HG03066 (cell line): ENCODE measurements around the gene NTM.

Experiments used
- ATAC-seq: cut with Tn5 transposase; IDR thresholded peaks from one replicate; pipeline ENCODE4 v1.9.1; 2021; ENCODE audit warnings: low read depth; ENCODE audit not compliant: unreplicated experiment

NTM gene

DNA sequence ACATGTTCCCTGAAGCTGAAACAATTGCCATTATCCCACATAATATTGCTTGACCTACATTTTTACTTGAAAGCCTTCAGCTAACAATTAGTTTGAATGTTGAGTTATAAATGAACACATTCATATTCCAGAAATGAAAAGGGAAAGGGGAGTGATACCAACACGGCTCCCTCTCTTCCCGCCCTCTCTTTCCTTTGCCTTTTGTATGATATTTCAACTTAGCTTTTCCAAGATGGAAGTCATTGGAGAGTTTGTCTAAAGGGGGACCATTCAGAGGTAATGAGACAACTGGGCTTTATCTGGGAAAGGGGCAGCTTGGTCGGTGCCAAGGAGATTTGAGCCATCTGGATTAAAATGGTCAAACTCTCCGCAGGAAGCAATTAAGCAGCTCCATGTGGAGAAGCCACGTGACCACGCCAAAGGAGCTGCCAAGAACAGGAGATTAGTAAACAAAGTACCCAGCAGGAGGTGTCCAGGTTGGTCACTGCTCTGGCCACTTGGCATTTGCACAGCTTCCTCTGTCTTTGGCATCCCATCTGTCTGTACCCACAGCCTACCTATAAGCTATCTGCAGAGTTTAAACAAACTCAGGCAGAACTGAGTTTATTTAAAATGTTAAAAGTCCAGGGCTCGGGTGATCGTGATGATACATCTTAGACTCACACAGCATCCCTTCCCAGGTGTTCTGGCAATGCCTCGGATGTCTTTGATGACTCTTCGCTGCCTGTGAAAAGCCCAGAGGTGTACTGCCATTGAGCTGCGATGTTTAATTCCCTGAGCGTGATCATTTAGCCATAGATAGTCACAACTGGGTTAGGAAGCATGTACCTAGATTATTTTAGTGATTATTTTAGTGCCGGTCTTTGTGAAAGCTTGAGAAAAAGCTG, 735.9 kb downstream of the NTM start:
- no peak for ATAC-seq

DNA sequence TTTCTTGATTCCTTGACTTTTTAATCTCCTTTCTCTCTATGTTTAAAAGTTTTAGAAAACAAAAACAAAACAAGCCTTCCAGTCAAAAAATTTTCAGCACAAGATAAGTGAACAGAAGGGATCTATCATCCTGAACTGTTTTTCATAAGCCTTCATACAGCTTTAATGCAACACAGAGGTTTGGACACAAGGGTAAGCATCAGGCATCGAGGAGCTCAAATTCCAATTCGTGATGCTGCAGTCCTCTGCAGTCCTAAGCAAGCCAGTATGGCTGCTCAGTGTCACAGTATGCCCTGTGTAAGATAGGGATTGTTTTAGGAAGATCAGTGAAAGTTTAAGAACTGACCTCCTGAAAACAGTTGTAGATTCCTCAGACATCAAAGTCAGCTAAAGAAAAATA, 740.9 kb downstream of the NTM start:
- no peak for ATAC-seq

DNA sequence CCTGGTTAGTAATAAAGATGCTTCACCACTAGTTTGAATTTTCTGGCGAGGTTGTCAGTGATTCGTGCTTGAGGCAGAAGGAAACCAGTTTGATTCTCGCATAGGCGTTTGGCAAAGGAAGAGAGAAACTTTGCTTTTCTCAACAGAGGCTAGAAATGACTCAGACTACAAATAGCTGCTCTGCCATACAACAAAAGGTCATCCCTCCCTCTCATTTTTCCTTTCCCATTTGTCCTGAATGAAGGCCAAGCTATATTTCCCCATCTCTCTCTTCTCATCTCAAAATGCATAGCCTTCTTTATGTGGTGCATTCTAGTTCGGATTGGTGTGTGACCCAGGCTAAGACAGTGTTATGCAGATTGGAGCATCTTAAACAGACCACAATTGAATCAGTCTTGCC, 741.4 kb downstream of the NTM start:
- ATAC-seq, result no peak

DNA sequence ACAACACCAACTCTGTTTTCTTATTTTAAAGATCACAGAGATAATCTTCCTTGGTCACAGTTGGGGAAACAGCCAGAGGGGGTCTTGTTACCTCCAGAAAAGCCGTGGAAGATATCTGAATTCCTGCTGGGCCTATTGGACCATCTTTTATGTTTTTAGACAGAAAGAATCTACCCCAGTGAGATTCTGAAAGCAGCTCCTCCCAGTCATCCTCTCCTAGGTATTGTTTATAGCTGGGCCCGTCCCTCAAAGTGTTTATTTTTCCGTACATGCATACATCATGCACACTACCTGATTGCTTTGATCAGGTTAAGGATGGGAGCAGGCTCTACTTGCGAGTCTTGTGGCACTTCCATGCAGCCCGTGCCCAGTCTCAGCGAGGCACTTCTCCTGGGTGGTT, 742.4 kb downstream of the NTM start:
- no peak for ATAC-seq

DNA sequence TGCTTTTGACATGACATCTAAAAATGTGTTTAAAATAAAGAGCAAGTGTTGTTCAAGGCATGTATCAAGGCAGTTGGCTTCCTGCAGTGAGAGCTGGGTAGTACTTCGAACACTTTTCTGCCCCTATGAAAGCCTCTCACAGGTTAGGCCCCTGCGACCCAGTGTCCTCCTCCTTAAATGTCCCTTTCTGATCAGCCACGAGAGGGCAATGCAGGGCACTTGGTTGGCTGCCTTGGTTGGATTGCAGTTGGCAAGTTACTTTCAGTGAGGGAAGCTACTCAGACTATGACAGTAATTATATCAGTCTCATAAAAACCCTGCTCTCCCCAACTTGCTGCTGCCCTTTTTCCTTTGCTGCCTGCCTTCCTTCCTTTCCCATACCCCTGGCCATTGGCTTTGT, 743.8 kb downstream of the NTM start:
- ATAC-seq, result no peak

DNA sequence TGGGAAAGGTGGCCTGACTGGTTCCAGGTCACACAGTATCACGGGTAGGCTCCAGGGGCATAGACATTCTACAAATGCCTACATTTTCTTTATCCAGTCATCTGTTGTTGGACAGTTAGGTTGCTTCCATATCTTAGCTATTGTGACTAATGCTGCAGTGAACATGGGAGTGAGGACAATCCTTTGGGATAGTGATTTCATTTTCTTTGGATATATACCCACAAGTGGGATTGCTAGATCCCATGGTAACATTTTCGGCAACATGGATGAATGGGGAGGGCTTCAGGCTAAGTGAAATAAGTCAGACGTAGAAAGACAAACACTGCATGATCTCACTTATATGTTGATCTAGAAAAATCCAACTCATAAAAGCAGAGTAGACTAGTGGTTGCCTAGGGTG, 744.3 kb downstream of the NTM start:
- no peak for ATAC-seq

DNA sequence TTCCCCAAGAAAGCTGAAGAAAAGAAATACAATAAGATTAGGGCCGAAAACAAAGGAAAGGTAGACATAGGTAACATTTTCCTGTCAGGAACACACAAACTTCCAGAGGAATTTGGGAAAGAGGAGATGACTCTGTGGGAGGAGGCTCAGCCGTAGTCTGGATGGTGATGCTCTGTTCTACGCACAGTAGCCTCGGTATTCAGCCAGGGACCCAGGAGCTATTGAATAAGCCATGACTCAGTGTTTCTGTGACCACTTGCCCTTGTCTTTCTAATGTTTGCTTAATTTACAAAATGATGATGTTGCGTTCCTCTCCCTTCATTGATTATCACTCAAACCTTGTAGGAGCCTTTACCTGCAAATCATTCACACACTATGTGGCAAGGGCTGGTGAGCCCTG, 745.0 kb downstream of the NTM start:
- ATAC-seq, result no peak

DNA sequence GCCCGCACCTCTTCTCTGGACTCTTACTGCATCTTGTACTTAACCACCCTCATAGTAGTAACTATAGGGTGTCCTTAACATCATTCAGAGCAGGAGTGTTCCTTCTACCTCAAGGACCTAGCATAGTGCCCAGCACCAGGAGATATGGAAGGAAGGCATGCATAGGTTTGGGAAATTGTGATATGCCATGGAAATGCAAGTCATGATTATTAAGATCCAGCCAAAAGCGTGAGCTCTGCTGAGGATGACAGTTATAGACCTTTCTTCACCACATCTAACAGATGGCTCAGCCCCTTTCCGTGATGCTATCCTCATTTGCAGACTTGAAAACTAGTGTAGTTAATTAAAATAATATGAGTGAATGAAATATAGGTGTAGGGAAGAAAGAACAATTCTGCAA, 746.1 kb downstream of the NTM start:
- ATAC-seq, result no peak

DNA sequence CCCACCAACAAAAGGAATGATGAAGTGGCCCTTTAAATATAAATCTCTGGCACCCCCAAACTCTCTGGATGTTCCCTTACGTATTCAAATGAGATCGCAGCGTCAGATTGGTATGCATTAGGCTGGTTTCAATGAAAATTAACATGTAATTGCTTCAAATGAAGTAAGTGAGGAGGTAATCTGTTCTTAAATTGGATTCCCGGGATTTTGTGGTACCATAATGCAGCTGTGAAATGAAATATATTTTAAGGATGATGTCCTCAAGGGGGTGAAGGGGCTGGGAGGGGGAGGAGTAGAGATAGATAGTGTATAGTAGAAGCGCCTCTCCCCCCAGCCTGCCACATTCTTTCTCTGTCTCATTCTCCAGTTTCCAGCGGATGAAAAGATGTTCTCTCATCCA, 748.2 kb downstream of the NTM start:
- ATAC-seq, result no peak

DNA sequence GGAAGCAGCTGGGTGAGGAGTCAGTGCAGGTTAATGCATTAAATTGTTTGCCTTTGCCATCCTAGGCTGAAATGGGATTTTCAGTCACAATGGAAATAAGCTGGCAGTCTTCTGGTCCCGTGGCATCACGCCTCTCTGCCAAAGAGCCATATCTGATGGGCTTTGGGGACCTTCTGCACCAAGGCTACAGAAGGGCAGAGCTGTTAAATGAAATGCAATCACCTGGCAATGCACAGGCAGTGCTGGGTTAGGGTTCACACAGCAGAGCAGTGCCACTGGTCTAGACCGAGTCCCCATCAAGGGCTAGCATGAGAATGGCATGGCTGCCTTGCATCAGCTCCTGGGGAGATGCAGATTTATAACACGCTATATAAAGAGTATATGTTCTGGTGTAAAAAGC, 749.2 kb downstream of the NTM start:
- ATAC-seq, result no peak

DNA sequence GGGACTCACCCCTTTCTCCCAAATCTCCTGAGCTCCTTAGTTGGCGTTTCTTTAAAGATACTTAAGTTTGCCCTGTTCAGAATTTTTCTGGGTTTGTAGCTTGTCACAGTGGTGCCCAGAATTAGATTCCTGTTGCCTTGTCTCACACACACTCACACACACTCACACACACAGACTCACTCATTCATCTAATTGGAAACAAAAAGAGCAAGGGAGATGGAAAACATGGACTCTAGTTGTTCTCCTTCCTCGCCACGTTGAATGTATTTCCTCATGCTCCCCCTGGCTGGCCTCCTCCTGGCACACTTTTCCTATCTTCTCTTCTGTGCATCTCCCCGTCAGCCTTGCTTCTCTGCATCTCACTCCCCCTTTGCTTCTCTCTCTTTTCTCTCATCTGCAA, 752.3 kb downstream of the NTM start:
- no peak for ATAC-seq

DNA sequence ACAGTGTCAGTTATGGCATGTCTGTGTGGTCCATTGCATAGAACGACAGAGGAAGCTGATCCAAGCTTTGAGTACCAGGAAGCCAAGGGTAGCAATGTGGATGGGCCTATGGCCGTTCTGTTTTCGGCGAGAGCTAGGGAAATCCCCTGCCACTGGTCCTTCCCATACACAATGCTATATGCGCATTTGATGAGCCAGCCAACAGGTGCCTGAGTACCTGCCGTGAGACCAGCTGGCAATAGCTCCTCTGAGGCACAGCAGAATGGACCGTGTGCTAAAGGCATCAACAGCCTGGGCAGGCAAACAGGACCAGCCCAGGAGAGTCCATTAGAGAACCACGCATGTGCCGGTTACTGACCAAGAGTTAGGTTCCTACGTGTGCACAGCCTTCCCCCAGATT, 753.0 kb downstream of the NTM start:
- ATAC-seq, result no peak

DNA sequence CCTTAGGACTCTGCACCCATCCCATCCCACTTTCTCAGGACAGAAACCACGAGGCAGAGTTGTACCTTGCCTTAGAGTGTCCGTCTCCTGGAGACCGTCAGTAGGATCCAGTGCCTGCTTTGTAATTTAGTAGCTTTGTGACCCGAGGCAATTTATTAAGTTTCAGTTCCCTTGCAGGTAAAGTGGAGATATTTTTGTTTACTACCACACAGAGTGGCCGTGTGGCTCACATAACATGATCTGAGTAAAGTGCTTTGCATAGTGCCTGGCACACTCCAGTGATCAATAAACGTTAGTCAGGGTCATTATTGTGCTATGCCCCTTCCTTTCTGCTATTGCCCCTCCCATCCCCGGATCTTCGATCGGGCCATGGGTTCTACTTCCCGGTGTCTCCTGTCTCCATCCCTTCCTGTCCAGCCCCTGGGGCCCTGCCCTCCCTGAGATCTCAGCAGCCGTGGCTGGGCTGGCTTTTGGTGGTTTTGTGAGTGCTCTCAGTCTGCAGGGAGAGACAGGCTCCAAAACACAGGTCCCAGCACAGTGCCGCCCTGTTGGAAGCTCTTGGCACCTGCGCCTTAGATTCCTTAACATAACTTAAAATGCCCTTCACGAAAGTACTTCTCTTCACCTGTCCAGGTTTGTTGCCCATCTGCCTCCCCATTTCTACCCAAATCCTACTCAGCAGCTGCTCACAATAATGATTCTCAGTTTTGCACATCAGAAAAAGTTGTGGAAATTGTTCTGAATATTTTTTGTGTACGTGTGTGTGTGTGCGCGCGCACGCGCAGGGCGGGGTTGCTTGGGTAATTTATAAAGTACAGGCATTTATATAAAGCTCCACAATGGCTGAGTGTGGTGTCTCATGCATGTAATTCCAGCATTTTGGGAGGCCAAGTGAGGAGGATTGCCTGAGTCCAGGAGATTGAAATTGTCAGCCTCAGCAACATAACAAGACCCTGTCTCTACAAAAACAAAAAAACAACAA, 753.7 kb downstream of the NTM start:
- ATAC-seq, result no peak

DNA sequence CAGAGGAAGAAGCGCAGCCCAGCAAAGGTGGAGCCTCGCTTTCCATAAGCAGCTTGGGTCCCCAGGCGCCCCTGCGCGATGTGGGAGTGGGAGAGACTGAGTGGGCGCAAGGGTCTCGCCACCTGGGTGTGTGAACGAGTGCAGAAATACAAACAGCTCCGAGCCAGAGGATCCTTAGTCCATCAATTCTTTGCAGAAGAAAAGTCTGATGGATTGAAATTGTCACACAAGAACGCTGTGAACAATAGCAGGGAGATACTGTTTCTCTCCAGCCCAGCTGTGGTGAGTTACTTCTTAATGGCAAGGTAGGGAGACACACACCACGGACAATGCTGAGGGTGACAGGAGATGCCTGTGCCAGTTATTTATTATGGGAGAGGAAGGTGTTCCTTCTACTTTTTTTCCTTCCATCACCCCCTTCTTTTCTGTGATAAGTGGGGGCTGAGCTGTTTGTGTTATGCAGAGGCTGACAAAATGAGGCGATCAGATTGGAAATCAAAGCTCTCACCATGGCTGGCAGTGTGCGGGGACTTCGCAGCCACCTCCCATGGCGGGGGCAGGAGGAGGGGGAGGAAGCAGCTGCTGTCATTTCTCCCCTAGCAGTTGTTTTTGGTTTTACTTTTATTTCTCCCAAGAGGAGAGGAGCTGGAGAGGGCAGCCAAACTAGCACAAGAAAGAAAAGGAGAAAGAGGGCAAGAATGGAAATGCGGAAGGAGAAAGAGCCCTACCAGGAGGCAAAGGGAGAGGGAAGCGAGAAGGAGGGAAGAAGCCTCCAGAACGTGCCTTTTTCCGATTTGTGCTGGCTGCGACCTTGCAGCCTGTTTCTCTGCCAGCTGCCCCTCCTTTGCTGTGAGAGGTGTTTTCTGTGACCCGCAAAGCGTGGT, 755.8 kb downstream of the NTM start:
- no peak for ATAC-seq

DNA sequence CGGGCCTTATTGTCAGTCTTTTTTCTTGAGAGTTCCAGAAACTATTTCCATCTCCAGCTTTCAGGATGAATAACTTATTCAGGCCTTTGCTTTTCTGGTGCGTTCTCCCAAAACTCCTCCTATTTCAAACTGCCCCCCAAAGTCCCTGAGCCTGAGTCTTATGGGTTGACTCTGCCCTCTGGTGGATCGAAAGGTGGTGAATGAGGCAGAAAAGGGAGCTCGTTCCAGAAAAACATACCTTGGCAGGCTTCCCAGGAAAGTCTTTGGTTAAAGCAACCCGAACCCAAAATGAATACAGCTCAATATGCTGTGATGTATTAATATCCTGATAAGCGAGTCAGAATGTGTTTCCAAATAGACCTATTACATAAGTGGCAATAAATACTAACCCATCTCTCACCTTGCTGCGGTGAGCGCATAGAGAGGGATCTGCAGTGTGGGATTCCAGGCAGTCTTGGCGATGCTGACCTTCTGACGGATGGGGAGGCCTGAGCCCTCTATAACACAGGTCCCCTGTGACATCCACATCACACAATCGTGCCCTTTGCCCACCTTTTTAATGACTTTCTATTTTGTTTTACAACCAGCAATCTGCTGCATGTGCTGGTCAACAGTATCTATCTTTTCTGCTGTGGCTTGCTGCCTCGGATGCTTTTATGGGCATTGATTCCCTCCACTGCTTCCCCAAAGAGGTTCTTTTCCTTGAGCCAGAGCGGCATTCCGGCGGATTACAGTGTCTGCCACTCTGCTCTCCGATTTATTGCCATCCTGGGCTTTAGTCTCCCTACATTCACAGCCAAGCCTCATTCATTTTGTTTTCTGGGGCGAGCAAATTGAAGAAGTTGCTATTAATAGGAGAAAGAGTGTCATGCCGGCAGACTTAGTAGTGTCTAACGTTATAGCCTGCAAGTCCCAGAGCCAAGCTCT, 756.8 kb downstream of the NTM start:
- ATAC-seq, result no peak

DNA sequence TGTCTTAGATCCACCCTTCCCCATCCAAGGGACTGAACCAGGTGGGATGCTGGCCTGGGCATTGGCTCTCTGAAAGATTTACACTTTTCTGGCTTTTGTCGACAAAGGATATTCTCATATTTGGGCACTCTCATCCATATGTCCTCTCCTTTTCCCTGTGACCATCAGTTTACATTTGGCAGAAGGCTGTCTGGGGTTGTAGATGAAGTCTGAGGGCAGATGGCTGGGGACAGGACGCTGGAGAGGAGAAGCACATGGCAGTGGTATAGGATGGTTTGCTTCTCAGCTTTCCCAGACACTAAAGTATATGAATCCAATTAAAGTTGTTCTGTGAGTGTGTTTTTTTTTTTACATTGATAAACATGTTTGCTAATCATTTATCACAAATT, 757.5 kb downstream of the NTM start:
- no peak for ATAC-seq

DNA sequence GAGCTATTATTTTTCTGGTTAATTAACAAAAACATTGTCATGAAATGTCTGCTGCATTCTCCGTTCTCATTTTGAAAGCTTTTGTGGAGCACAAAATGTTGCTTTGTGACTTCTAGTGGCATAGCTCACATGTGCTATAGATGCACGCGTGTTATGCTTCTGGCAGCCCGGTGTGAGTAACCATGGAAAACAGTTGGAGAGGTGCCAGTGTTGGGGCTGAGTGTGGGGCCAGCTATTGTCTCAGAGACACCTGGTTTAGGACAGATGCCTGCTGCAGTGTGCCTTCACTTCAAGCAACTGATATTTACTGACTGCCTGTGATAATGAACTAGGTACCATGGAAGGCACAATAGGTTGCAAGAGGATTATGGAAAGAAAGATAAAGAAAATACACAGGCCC, 760.6 kb downstream of the NTM start:
- ATAC-seq, result no peak

DNA sequence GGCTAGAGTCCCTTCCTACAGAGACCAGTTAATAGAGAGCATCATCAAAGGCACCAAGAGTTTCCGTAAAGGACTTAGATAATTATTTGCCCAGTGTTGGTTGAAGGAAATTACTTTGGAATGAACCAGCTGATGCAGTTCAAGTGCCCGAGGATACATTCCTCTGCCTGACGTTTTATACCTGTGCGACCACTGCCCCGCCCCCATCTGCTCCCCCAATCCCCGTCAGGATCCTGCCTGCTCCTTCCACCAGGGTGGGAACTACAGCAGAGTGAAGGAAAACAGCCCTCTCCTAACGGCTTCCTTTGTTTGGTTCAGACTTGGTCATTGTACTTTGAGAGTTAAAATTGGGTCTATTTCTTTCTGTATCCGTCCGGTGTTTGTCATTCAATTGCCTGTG, 761.5 kb downstream of the NTM start:
- ATAC-seq, result no peak

DNA sequence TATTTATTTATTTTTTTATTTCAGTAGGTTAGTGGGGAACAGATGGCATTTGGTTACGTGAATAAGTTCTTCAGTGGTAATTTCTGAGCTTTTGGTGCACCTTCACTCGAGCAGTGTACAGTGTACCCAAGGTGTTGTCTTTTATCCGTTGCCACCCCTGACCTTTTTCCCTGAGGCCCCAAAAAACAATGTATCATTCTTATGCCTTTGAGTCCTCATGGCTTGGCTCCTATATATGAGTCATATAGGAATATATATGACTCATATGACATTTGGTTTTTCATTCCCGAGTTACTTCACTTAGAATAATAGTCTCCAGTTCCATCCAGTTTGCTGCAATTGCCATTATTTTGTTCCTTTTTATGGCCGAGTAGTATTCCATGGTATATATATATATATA, 763.9 kb downstream of the NTM start:
- ATAC-seq, result no peak
